ENCODE data around the gene SCGB3A1.

SCGB3A1 gene

GRCh38 chr5:180603076-180603594 lies 11.8 kb upstream of the SCGB3A1 start:
- DNase-seq = no peak

GRCh38 chr5:180602481-180603075 lies 11.3 kb upstream of the SCGB3A1 start:
- no peak for DNase-seq

GRCh38 chr5:180601591-180602480 lies 10.5 kb upstream of the SCGB3A1 start:
- DNase-seq = no peak

GRCh38 chr5:180600554-180601041 lies 9.3 kb upstream of the SCGB3A1 start:
- no peak for DNase-seq

GRCh38 chr5:180599981-180600553 lies 8.8 kb upstream of the SCGB3A1 start:
- DNase-seq = no peak

- DNase-seq = no peak
Measured at GRCh38 chr5:180599590-180599914, 8.3 kb upstream of the SCGB3A1 start.

- no peak for DNase-seq
Measured at GRCh38 chr5:180598797-180599589, 7.7 kb upstream of the SCGB3A1 start.

GRCh38 chr5:180598316-180598701 lies 7.0 kb upstream of the SCGB3A1 start:
- no peak for DNase-seq

GRCh38 chr5:180596668-180597231 lies 5.5 kb upstream of the SCGB3A1 start:
- no peak for DNase-seq

- no peak for DNase-seq
Measured at GRCh38 chr5:180596115-180596667, 4.9 kb upstream of the SCGB3A1 start.

- no peak for DNase-seq
Measured at GRCh38 chr5:180595381-180596114, 4.2 kb upstream of the SCGB3A1 start.

- DNase-seq = no peak
Measured at GRCh38 chr5:180595046-180595379, 3.7 kb upstream of the SCGB3A1 start.

- no peak for DNase-seq
Measured at GRCh38 chr5:180594311-180595045, 3.2 kb upstream of the SCGB3A1 start.

GRCh38 chr5:180593446-180594206 lies 2.3 kb upstream of the SCGB3A1 start:
- no peak for DNase-seq

GRCh38 chr5:180592176-180592575 lies 877 bp upstream of the SCGB3A1 start:
- DNase-seq = no peak

- no peak for DNase-seq
Measured at GRCh38 chr5:180590543-180591310, 572 bp downstream of the SCGB3A1 start.

- no peak for DNase-seq
Measured at GRCh38 chr5:180589771-180590542, 1.3 kb downstream of the SCGB3A1 start.

GRCh38 chr5:180586870-180587269 lies 4.4 kb downstream of the SCGB3A1 start:
- no peak for DNase-seq

- DNase-seq = no peak
Measured at GRCh38 chr5:180586204-180586603, 5.1 kb downstream of the SCGB3A1 start.

Data from NCI-H187 treated with DMSO at 0.1 percent for 48 hours (cell line).